Activated B cell treated with CpG ODN at 0.5 μM for 24 hours (primary cell): Measurements from ENCODE around the gene L3MBTL4. TPM values are rescaled to one million over a fixed set of nuclear protein-coding genes. Genes with fewer than 3 reads are reported as not detected.
"Not testable (repeated sequence)": the region's sequence is repeated elsewhere in the genome, so short reads cannot be mapped to it uniquely, and the experiment has no call there.

Experiments
- ATAC-seq: fragments of 200-7000 bp; cut with Tn5 transposase; one replicate; pipeline ENCODE4 v1.10.0; 2021; ENCODE audit warnings: low read depth, mild to moderate bottlenecking, moderate library complexity
- CTCF ChIA-PET: fragments of 350-600 bp; sonication (Branson Sonifier 250); formaldehyde crosslinking; loops from one replicate; lab custom pipeline; 2021; ENCODE audit warnings: antibody characterized with exemption; lab: Charles Lee
- POLR2A ChIA-PET: fragments of 350-600 bp; sonication (Branson Sonifier 250); formaldehyde crosslinking; loops from one replicate; lab custom pipeline; 2021; ENCODE audit warnings: antibody characterized with exemption; lab: Charles Lee
- DNase-seq: peaks from one replicate; pipeline ENCODE4 v3.0.0; 2022
- H3K27ac Mint-ChIP-seq: one replicate; pipeline ENCODE4 v1.8.0; 2020; ENCODE audit warnings: mixed read lengths
- H3K27me3 Mint-ChIP-seq: one replicate; pipeline ENCODE4 v1.8.0; 2021; ENCODE audit warnings: mixed read lengths
- H3K36me3 Mint-ChIP-seq: one replicate; pipeline ENCODE4 v1.8.0; 2021; ENCODE audit warnings: low read depth, mixed read lengths
- H3K4me1 Mint-ChIP-seq: one replicate; pipeline ENCODE4 v1.8.0; 2021; ENCODE audit warnings: mixed read lengths
- H3K4me3 Mint-ChIP-seq: one replicate; pipeline ENCODE4 v1.8.0; 2020; ENCODE audit warnings: mild to moderate bottlenecking, mixed read lengths
- H3K9me3 Mint-ChIP-seq: one replicate; pipeline ENCODE4 v1.8.0; 2020; ENCODE audit warnings: mixed read lengths
- intact Hi-C: fragments of 100-400 bp; cut with micrococcal nuclease; formaldehyde crosslinking; loops from one replicate; pipeline ENCODE4 v1.15.1; 2024
- total RNA-seq: library from RNA; stranded (reverse); gene quantifications from 2 replicates; pipeline ENCODE4 v1.2.3, GENCODE V29; 2022
- TF ChIP-seq, protein P1 (sequence below): fragments of 200-600 bp; IDR thresholded peaks from one replicate; pipeline ENCODE4 v1.8.0; 2022; ENCODE audit warnings: antibody characterized with exemption, mild to moderate bottlenecking

Gene L3MBTL4
- total RNA-seq, 1 donor from 2014 or later, result 12.3 TPM

DNA sequence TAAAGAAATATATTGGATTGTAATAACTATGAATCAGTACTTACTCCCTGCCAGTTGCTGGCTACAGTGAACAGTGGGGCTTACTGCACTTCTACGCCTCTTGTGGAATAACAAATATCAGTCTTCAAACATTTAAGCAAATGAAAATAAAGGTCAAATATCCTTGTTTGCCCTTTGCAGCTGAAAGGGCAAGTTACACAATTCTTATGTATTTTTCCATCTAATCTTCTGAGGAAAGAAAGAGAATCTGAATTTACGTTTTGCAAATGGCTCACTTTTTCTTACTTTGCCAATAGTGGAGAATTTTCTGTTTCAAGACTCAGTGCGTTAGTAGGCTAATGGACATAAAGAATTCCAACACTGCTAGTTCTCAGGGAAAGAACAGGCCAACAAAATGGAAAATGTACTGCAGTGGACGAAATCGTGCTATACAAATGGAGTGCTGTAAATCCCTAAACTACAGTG is 362.2 kb downstream of the L3MBTL4 start:
- CTCF ChIA-PET, result no interaction called here
- H3K27ac Mint-ChIP-seq, result no peak overlapping the region
- TF ChIP-seq, protein P1, sequence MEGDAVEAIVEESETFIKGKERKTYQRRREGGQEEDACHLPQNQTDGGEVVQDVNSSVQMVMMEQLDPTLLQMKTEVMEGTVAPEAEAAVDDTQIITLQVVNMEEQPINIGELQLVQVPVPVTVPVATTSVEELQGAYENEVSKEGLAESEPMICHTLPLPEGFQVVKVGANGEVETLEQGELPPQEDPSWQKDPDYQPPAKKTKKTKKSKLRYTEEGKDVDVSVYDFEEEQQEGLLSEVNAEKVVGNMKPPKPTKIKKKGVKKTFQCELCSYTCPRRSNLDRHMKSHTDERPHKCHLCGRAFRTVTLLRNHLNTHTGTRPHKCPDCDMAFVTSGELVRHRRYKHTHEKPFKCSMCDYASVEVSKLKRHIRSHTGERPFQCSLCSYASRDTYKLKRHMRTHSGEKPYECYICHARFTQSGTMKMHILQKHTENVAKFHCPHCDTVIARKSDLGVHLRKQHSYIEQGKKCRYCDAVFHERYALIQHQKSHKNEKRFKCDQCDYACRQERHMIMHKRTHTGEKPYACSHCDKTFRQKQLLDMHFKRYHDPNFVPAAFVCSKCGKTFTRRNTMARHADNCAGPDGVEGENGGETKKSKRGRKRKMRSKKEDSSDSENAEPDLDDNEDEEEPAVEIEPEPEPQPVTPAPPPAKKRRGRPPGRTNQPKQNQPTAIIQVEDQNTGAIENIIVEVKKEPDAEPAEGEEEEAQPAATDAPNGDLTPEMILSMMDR, result no peak
- DNase-seq, result no peak
- H3K4me1 Mint-ChIP-seq, result no peaks in the 10 kb centered on the region
- no peak for ATAC-seq
- no peaks in the 10 kb centered on the region for H3K36me3 Mint-ChIP-seq
- no peaks in the 10 kb centered on the region for H3K27me3 Mint-ChIP-seq
- H3K4me3 Mint-ChIP-seq, result no peak overlapping the region
- intact Hi-C loops, result no loop called here
- H3K9me3 Mint-ChIP-seq, result peaks cover 9% of the 10 kb centered on the region
- POLR2A ChIA-PET, result no interaction called here

- H3K27ac Mint-ChIP-seq, intact Hi-C loops, POLR2A ChIA-PET, H3K27me3 Mint-ChIP-seq, H3K4me3 Mint-ChIP-seq, H3K36me3 Mint-ChIP-seq, H3K4me1 Mint-ChIP-seq, CTCF ChIA-PET, DNase-seq, ATAC-seq: not testable (repeated sequence)
- H3K9me3 Mint-ChIP-seq, result peaks cover 19% of the 10 kb centered on the region
Measured at GRCh38 chr18:6047596-6047995, 367.1 kb downstream of the L3MBTL4 start.

DNA sequence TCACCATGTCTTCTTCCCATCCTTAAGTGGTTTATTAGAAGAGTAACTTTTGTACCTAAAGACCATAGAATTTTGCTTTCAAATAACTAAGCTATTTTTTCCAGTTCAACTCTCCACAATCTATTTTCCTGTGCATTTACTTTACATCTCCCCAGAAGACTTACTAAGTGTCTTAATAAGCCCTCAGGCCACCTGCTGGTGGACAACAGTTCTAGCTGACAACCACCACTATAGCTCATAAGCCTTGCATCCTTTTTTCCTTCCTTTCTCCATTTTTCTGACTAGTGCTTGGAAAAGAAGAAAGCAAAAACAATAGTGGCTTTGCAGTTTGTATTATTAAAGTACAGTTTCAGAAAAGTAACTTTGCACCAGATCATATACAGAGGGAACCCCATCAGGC is 369.9 kb downstream of the L3MBTL4 start:
- no peak overlapping the region for H3K27ac Mint-ChIP-seq
- TF ChIP-seq, protein P1, result no peak
- intact Hi-C loops, result no loop called here
- DNase-seq (no peak), ATAC-seq (no peak)
- H3K27me3 Mint-ChIP-seq, result no peaks in the 10 kb centered on the region
- ChIA-PET POLR2A (no interaction called here), CTCF (no interaction called here)
- H3K9me3 Mint-ChIP-seq, result peaks cover 18% of the 10 kb centered on the region
- peaks cover 10% of the 10 kb centered on the region for H3K36me3 Mint-ChIP-seq
- H3K4me1 Mint-ChIP-seq, result no peaks in the 10 kb centered on the region
- no peak overlapping the region for H3K4me3 Mint-ChIP-seq

- H3K27ac Mint-ChIP-seq, result no peak overlapping the region
- ATAC-seq (no peak), DNase-seq (no peak)
Measured at GRCh38 chr18:6044319-6044718, 370.4 kb downstream of the L3MBTL4 start.

GRCh38 chr18:6039055-6039454 is 375.7 kb downstream of the L3MBTL4 start:
- no peak overlapping the region for H3K4me3 Mint-ChIP-seq
- H3K36me3 Mint-ChIP-seq, result peaks cover 14% of the 10 kb centered on the region
- peaks cover 23% of the 10 kb centered on the region for H3K9me3 Mint-ChIP-seq
- ChIA-PET POLR2A (no interaction called here), CTCF (no interaction called here)
- H3K27ac Mint-ChIP-seq, result no peak overlapping the region
- no peaks in the 10 kb centered on the region for H3K27me3 Mint-ChIP-seq
- intact Hi-C loops, result no loop called here
- DNase-seq (no peak), ATAC-seq (no peak)
- H3K4me1 Mint-ChIP-seq, result no peaks in the 10 kb centered on the region
- TF ChIP-seq, protein P1, result no peak

More at GRCh38 chr18:6044319-6044718, 370.4 kb downstream of the L3MBTL4 start:
- peaks cover 19% of the 10 kb centered on the region for H3K9me3 Mint-ChIP-seq
- TF ChIP-seq, protein P1, result no peak
- H3K4me3 Mint-ChIP-seq, result no peak overlapping the region
- CTCF ChIA-PET, result no interaction called here
- POLR2A ChIA-PET, result no interaction called here
- no peaks in the 10 kb centered on the region for H3K4me1 Mint-ChIP-seq
- H3K36me3 Mint-ChIP-seq, result peaks cover 13% of the 10 kb centered on the region
- intact Hi-C loops, result no loop called here
- H3K27me3 Mint-ChIP-seq, result no peaks in the 10 kb centered on the region

DNA sequence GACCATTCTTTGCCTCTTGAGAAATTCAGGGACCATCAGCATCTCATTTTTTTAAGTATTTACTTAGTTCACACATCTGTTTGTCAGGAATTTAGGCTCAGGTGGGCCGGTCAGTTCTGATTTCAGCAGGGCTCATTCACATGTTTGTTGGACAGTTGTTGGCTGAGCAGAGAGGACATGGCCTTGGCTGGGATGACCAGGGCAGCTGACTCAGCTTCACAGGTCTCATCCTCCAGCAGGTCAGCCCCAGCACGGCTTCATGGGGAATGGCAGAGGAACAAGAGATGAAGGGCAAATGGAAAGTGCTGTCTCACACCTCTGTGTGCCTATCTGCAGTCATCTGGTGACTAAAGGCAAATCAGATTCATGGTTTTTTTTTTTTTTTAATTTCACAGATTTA is 383.3 kb downstream of the L3MBTL4 start:
- no peaks in the 10 kb centered on the region for H3K4me1 Mint-ChIP-seq
- POLR2A ChIA-PET, result no interaction called here

More for the DNA sequence above, 383.3 kb downstream of the L3MBTL4 start:
- H3K27me3 Mint-ChIP-seq, result no peaks in the 10 kb centered on the region
- peaks cover 5% of the 10 kb centered on the region for H3K36me3 Mint-ChIP-seq
- TF ChIP-seq, protein P1, result no peak
- ATAC-seq (no peak), DNase-seq (no peak)
- H3K27ac Mint-ChIP-seq, result no peak overlapping the region
- peaks cover 8% of the 10 kb centered on the region for H3K9me3 Mint-ChIP-seq
- no peak overlapping the region for H3K4me3 Mint-ChIP-seq
- CTCF ChIA-PET, result no interaction called here
- intact Hi-C loops, result no loop called here
